ENCODE data around the gene DGKE.

DGKE gene

GRCh38 chr17:56810891-56811775 is 22.8 kb upstream of the DGKE start:
- H3K36me3 ChIP-seq (ENCODE audit: control insufficient read depth in 5 of 5, insufficient read depth in 5 of 5, low read length in 5 of 5): no peaks in the 10 kb centered on the region
- H3K27me3 ChIP-seq (ENCODE audit: control insufficient read depth in 5 of 5, insufficient read depth in 4 of 5, low read length in 5 of 5): peaks cover 0 to 4% (median 0%) of the 10 kb centered on the region in 5 donors
- H3K9me3 ChIP-seq (ENCODE audit: control insufficient read depth in 5 of 5, low read length in 5 of 5): no peaks in the 10 kb centered on the region
- no peak overlapping the region for H3K27ac ChIP-seq (ENCODE audit: low read depth, low read length)
- H3K4me1 ChIP-seq (ENCODE audit: control insufficient read depth in 5 of 5, insufficient read depth in 5 of 5, low read length in 5 of 5): no peaks in the 10 kb centered on the region
- H3K4me3 ChIP-seq (ENCODE audit: low read depth in 1 of 5, low read length in 5 of 5): no peak overlapping the region
- H3K9ac ChIP-seq (ENCODE audit: low read length in 5 of 5): no peak overlapping the region

DNA sequence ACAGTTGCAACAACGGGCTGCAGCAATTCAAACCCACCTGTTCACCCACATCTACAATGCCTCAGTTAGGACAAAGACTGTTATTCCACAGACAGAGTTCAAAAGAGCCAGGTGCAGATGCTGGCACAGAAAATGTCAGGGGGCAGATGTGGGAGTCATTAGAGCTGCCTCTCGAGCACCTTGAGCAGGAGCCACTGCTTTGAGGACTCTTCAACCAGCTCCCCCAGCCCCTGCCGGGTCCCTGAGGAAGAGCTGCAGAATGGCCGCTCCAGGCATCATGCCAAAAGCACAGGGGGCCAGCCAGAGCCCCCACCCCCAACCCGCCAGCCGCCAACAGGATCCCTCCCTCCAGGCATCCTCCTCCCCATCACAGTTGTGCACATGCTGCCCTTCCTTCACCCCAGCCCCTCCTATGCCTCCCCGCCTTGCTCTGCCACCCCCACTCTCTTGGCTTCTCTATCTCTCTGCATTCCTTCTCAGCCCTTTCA is 21.0 kb upstream of the DGKE start:
- no peak overlapping the region for H3K27ac ChIP-seq (ENCODE audit: low read depth, low read length)
- H3K27me3 ChIP-seq (ENCODE audit: control insufficient read depth in 5 of 5, insufficient read depth in 4 of 5, low read length in 5 of 5): peaks cover 0 to 4% (median 0%) of the 10 kb centered on the region in 5 donors
- no peaks in the 10 kb centered on the region for H3K36me3 ChIP-seq (ENCODE audit: control insufficient read depth in 5 of 5, insufficient read depth in 5 of 5, low read length in 5 of 5)
- H3K9me3 ChIP-seq (ENCODE audit: control insufficient read depth in 5 of 5, low read length in 5 of 5): no peaks in the 10 kb centered on the region
- H3K4me1 ChIP-seq (ENCODE audit: control insufficient read depth in 5 of 5, insufficient read depth in 5 of 5, low read length in 5 of 5): no peaks in the 10 kb centered on the region
- H3K4me3 ChIP-seq (ENCODE audit: low read depth in 1 of 5, low read length in 5 of 5): no peak overlapping the region
- no peak overlapping the region for H3K9ac ChIP-seq (ENCODE audit: low read length in 5 of 5)

DNA sequence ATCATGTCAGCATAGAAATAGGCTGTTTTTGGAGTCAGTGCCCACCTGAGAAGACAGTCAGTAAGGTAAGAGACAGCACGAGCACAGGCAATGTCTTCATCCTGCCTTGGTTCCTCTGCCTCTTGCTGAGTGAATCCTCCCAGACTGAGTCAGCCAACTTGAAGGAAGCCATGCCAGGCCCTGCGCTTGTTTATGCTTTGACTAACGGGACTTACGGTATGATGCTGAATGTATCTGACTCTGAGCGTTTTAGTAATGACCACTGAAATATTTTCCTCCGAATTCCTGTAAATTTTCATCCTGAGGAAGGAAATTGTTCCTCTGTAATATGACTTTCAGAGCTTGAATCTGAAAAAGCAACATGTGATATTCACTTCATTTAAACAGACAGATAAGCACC is 18.2 kb upstream of the DGKE start:
- Histone ChIP-seq H3K4me1 (ENCODE audit: control insufficient read depth in 5 of 5, insufficient read depth in 5 of 5, low read length in 5 of 5) (peaks cover 0 to 7% (median 0%) of the 10 kb centered on the region in 5 donors), H3K9ac (ENCODE audit: low read length in 5 of 5) (no peak overlapping the region), H3K27me3 (ENCODE audit: control insufficient read depth in 5 of 5, insufficient read depth in 4 of 5, low read length in 5 of 5) (peaks cover 0 to 4% (median 0%) of the 10 kb centered on the region in 5 donors), H3K4me3 (ENCODE audit: low read depth in 1 of 5, low read length in 5 of 5) (no peak overlapping the region), H3K9me3 (ENCODE audit: control insufficient read depth in 5 of 5, low read length in 5 of 5) (no peaks in the 10 kb centered on the region), H3K27ac (ENCODE audit: low read depth, low read length) (no peak overlapping the region), H3K36me3 (ENCODE audit: control insufficient read depth in 5 of 5, insufficient read depth in 5 of 5, low read length in 5 of 5) (no peaks in the 10 kb centered on the region)

DNA sequence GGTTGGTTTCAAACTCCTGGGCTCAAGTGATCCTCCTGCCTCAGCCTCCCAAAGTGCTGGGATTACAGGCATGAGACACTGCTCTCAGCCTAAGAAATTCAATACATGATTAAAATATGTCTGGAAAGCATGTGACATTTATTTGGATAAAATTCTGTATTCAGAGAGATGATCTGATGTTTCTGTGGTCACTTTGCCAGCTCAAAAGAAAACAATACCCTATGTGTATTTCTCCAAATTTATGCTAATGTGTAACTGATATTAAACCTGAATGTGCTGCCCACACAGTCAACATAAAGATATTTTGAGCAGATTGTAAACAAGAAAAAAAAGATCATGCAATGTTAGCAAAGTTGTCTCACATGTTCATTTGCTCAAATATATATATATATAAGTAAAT is 16.9 kb upstream of the DGKE start:
- H3K36me3 ChIP-seq (ENCODE audit: control insufficient read depth in 5 of 5, insufficient read depth in 5 of 5, low read length in 5 of 5): no peaks in the 10 kb centered on the region
- H3K4me3 ChIP-seq (ENCODE audit: low read depth in 1 of 5, low read length in 5 of 5): no peak overlapping the region
- H3K4me1 ChIP-seq (ENCODE audit: control insufficient read depth in 5 of 5, insufficient read depth in 5 of 5, low read length in 5 of 5): peaks cover 0 to 9% (median 0%) of the 10 kb centered on the region in 5 donors
- peaks cover 0 to 4% (median 0%) of the 10 kb centered on the region in 5 donors for H3K27me3 ChIP-seq (ENCODE audit: control insufficient read depth in 5 of 5, insufficient read depth in 4 of 5, low read length in 5 of 5)
- H3K9me3 ChIP-seq (ENCODE audit: control insufficient read depth in 5 of 5, low read length in 5 of 5): no peaks in the 10 kb centered on the region
- H3K27ac ChIP-seq (ENCODE audit: low read depth, low read length): no peak overlapping the region
- no peak overlapping the region for H3K9ac ChIP-seq (ENCODE audit: low read length in 5 of 5)

DNA sequence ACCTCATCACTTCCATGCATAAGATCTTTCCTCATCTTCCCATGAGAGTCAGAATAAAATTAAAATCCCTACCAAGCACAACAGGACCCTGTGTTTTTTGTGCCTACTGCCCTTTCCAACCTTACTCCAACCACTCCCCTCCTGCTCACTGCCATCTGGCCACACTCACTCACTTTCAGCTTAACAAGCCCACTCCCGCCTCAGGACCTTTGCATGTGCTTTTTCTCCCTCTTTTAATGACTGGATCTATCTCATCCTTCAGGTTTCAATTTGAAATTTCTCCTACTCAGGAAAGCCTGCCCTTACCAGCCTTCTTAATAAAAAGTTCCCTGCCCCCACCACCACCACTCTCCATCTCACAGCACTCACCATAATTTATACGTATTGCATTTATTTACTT is 14.9 kb upstream of the DGKE start:
- no peaks in the 10 kb centered on the region for H3K36me3 ChIP-seq (ENCODE audit: control insufficient read depth in 5 of 5, insufficient read depth in 5 of 5, low read length in 5 of 5)
- H3K4me3 ChIP-seq (ENCODE audit: low read depth in 1 of 5, low read length in 5 of 5): no peak overlapping the region
- H3K9me3 ChIP-seq (ENCODE audit: control insufficient read depth in 5 of 5, low read length in 5 of 5): no peaks in the 10 kb centered on the region
- peaks cover 0 to 19% (median 0%) of the 10 kb centered on the region in 5 donors for H3K4me1 ChIP-seq (ENCODE audit: control insufficient read depth in 5 of 5, insufficient read depth in 5 of 5, low read length in 5 of 5)
- no peak overlapping the region for H3K27ac ChIP-seq (ENCODE audit: low read depth, low read length)
- H3K9ac ChIP-seq (ENCODE audit: low read length in 5 of 5): no peak overlapping the region
- peaks cover 0 to 2% (median 0%) of the 10 kb centered on the region in 5 donors for H3K27me3 ChIP-seq (ENCODE audit: control insufficient read depth in 5 of 5, insufficient read depth in 4 of 5, low read length in 5 of 5)

DNA sequence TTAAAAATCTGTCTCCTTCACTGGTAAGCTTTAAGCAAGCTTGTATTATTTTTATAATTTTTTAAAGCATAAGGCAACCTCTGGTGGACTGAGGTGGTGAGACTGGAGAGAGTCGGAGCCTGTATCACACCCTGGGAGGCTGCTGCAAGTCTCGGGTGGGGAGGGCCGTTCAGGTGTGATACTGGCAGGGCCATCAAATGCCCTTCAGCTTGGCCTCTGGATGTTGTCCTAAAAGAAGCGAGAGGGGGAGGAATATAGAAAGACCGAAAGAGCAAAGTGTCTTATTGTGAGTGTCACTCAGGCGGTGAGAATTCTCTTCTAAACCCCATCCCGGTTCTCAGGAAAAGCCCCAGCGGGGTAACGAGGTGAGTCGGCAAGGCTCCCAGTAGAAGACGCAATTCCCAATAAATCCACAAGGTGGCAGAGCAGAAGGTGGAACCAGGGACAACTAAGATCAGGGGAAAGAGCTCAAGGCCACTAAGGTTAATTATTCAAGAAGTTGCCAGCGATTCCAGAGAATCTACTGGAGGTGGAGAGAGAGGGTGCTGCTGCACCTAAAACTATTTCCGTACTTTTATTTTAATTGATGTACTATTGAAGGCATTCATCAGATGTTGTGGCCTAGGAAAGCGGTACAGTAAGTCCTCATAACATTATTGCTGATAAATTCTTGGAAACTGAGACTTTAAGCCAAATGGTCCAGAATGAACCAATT is 14.4 kb upstream of the DGKE start:
- Histone ChIP-seq H3K9ac (ENCODE audit: low read length in 5 of 5) (no peak overlapping the region), H3K27me3 (ENCODE audit: control insufficient read depth in 5 of 5, insufficient read depth in 4 of 5, low read length in 5 of 5) (no peaks in the 10 kb centered on the region), H3K4me1 (ENCODE audit: control insufficient read depth in 5 of 5, insufficient read depth in 5 of 5, low read length in 5 of 5) (peaks cover 0 to 19% (median 0%) of the 10 kb centered on the region in 5 donors), H3K4me3 (ENCODE audit: low read depth in 1 of 5, low read length in 5 of 5) (no peak overlapping the region), H3K36me3 (ENCODE audit: control insufficient read depth in 5 of 5, insufficient read depth in 5 of 5, low read length in 5 of 5) (no peaks in the 10 kb centered on the region), H3K9me3 (ENCODE audit: control insufficient read depth in 5 of 5, low read length in 5 of 5) (no peaks in the 10 kb centered on the region), H3K27ac (ENCODE audit: low read depth, low read length) (no peak overlapping the region)

- H3K36me3 ChIP-seq (ENCODE audit: control insufficient read depth in 5 of 5, insufficient read depth in 5 of 5, low read length in 5 of 5): no peaks in the 10 kb centered on the region
- no peaks in the 10 kb centered on the region for H3K27me3 ChIP-seq (ENCODE audit: control insufficient read depth in 5 of 5, insufficient read depth in 4 of 5, low read length in 5 of 5)
- no peak overlapping the region for H3K27ac ChIP-seq (ENCODE audit: low read depth, low read length)
- H3K4me1 ChIP-seq (ENCODE audit: control insufficient read depth in 5 of 5, insufficient read depth in 5 of 5, low read length in 5 of 5): peaks cover 0 to 19% (median 0%) of the 10 kb centered on the region in 5 donors
- no peak overlapping the region for H3K9ac ChIP-seq (ENCODE audit: low read length in 5 of 5)
- H3K4me3 ChIP-seq (ENCODE audit: low read depth in 1 of 5, low read length in 5 of 5): no peak overlapping the region
- no peaks in the 10 kb centered on the region for H3K9me3 ChIP-seq (ENCODE audit: control insufficient read depth in 5 of 5, low read length in 5 of 5)
These were observed 13.7 kb upstream of the DGKE start for GRCh38 chr17:56820207-56820606.

GRCh38 chr17:56821847-56822534 is 12.0 kb upstream of the DGKE start:
- H3K9me3 ChIP-seq (ENCODE audit: control insufficient read depth in 5 of 5, low read length in 5 of 5): no peaks in the 10 kb centered on the region
- no peak overlapping the region for H3K9ac ChIP-seq (ENCODE audit: low read length in 5 of 5)
- no peaks in the 10 kb centered on the region for H3K36me3 ChIP-seq (ENCODE audit: control insufficient read depth in 5 of 5, insufficient read depth in 5 of 5, low read length in 5 of 5)
- no peak overlapping the region for H3K27ac ChIP-seq (ENCODE audit: low read depth, low read length)
- H3K27me3 ChIP-seq (ENCODE audit: control insufficient read depth in 5 of 5, insufficient read depth in 4 of 5, low read length in 5 of 5): no peaks in the 10 kb centered on the region
- peaks cover 0 to 19% (median 0%) of the 10 kb centered on the region in 5 donors for H3K4me1 ChIP-seq (ENCODE audit: control insufficient read depth in 5 of 5, insufficient read depth in 5 of 5, low read length in 5 of 5)
- no peak overlapping the region for H3K4me3 ChIP-seq (ENCODE audit: low read depth in 1 of 5, low read length in 5 of 5)

- H3K36me3 ChIP-seq (ENCODE audit: control insufficient read depth in 5 of 5, insufficient read depth in 5 of 5, low read length in 5 of 5): no peaks in the 10 kb centered on the region
- no peak overlapping the region for H3K4me3 ChIP-seq (ENCODE audit: low read depth in 1 of 5, low read length in 5 of 5)
- no peak overlapping the region for H3K27ac ChIP-seq (ENCODE audit: low read depth, low read length)
- peaks cover 0 to 19% (median 0%) of the 10 kb centered on the region in 5 donors for H3K4me1 ChIP-seq (ENCODE audit: control insufficient read depth in 5 of 5, insufficient read depth in 5 of 5, low read length in 5 of 5)
- H3K9me3 ChIP-seq (ENCODE audit: control insufficient read depth in 5 of 5, low read length in 5 of 5): no peaks in the 10 kb centered on the region
- no peaks in the 10 kb centered on the region for H3K27me3 ChIP-seq (ENCODE audit: control insufficient read depth in 5 of 5, insufficient read depth in 4 of 5, low read length in 5 of 5)
- peak overlapping the region in 1 of 5 donors; percentile 28 for H3K9ac ChIP-seq (ENCODE audit: low read length in 5 of 5)
These were observed 11.2 kb upstream of the DGKE start for GRCh38 chr17:56822725-56823124.
